Smooth muscle cell (in vitro differentiated cells): Measurements from ENCODE around the gene REEP5. TPM values are rescaled to one million over a fixed set of nuclear protein-coding genes. Genes with fewer than 3 reads are reported as not detected.

Source experiments
- DNase-seq: peaks from one replicate; lab custom pipeline; 2025; ENCODE audit not compliant: unreplicated experiment; lab: John Stamatoyannopoulos, UW
- H2AFZ ChIP-seq: fragments of 200-600 bp; sonication (generic); 2 replicates; pipeline ENCODE4 v1.6.0; 2016; ENCODE audit warnings: antibody characterized with exemption, low read depth, mild to moderate bottlenecking
- H3F3A ChIP-seq: fragments of 200-600 bp; sonication (generic); 2 replicates; pipeline ENCODE4 v1.6.0; 2017; ENCODE audit warnings: antibody characterized with exemption, low read depth
- H3K27ac ChIP-seq: fragments of 200-600 bp; sonication (generic); 2 replicates; pipeline ENCODE4 v1.5.1; 2016; ENCODE audit warnings: low read depth, mild to moderate bottlenecking
- H3K27me3 ChIP-seq: fragments of 200-600 bp; sonication (generic); 2 replicates; pipeline ENCODE4 v1.6.1; 2016; ENCODE audit warnings: low read depth, mild to moderate bottlenecking
- H3K36me3 ChIP-seq: fragments of 200-600 bp; sonication (generic); 2 replicates; pipeline ENCODE4 v1.5.1; 2016; ENCODE audit warnings: low read depth
- H3K4me1 ChIP-seq: fragments of 200-600 bp; sonication (generic); 2 replicates; pipeline ENCODE4 v1.5.1; 2016; ENCODE audit warnings: low read depth
- H3K4me2 ChIP-seq: fragments of 200-600 bp; sonication (generic); 2 replicates; pipeline ENCODE4 v1.6.0; 2016; ENCODE audit warnings: mild to moderate bottlenecking
- H3K4me3 ChIP-seq: fragments of 200-600 bp; sonication (generic); 2 replicates; pipeline ENCODE4 v1.5.1; 2016; ENCODE audit warnings: mild to moderate bottlenecking
- H3K79me2 ChIP-seq: fragments of 200-600 bp; sonication (generic); 2 replicates; pipeline ENCODE4 v1.6.0; 2016; ENCODE audit warnings: low read depth, mild to moderate bottlenecking
- H3K9ac ChIP-seq: fragments of 200-600 bp; sonication (generic); 2 replicates; pipeline ENCODE4 v1.6.0; 2016; ENCODE audit warnings: low read depth
- H3K9me3 ChIP-seq: fragments of 200-600 bp; sonication (generic); replicated peaks from 2 replicates; pipeline ENCODE4 v1.5.1; 2016; ENCODE audit warnings: low read depth
- H4K20me1 ChIP-seq: fragments of 200-600 bp; sonication (generic); 2 replicates; pipeline ENCODE4 v1.6.0; 2016; ENCODE audit warnings: low read depth
- WGBS: methylation state at CpG from one replicate; pipeline ENCODE4 v1.1.7; 2016; ENCODE audit warnings: low lambda C conversion rate; 5-methylcytosine and 5-hydroxymethylcytosine counted together
- polyA plus RNA-seq: library from polyadenylated mRNA; unstranded; fragments of >200 nt; fragmentation: Nextera tagmentation; extraction: Ambion mirVana; gene quantifications from 2 replicates; pipeline ENCODE4 v1.2.1, GENCODE V29; 2016
- total RNA-seq: library from RNA; depleted of rRNA; stranded (reverse); fragments of >200 nt; gene quantifications from 2 replicates; pipeline ENCODE4 v1.2.3, GENCODE V29; 2014
- TF ChIP-seq, protein P1 (sequence below): fragments of 200-600 bp; sonication (generic); IDR thresholded peaks from 2 replicates; pipeline ENCODE4 v1.5.1; 2017; ENCODE audit warnings: borderline replicate concordance, mild to moderate bottlenecking, antibody characterized with exemption; ENCODE audit not compliant: insufficient read depth, poor library complexity, severe bottlenecking

The REEP5 gene
- total and polyA plus RNA-seq, 2 experiments from 2014 or later = 59.0 to 178 TPM

DNA sequence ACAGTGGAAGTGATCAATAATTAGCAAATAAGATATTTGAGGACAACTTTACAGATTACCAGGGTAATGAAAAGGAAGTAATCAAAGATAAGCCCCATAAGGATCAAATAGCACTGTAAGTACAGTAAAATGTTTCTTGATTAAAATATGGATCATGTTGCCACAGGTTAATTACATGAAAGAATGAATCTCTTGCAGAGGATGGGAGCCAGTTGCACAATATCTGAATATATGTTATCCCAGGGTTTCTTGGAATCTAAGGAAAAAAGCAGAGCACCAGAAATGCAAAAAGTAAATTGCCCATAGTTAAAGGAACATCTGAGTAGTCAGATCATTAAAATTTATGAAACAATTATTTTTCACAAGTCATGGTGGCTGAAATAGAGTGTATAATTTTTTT is 74.7 kb downstream of the REEP5 start:
- Histone ChIP-seq H3K9ac (no peak overlapping the region), H3K27ac (no peak overlapping the region), H3K4me2 (no peak overlapping the region), H4K20me1 (no peaks in the 10 kb centered on the region), H3F3A (no peaks in the 10 kb centered on the region), H3K36me3 (no peaks in the 10 kb centered on the region), H3K27me3 (no peaks in the 10 kb centered on the region), H3K4me1 (no peaks in the 10 kb centered on the region), H3K79me2 (no peaks in the 10 kb centered on the region), H3K4me3 (no peak overlapping the region), H2AFZ (no peak overlapping the region), H3K9me3 (no peaks in the 10 kb centered on the region)
- TF ChIP-seq, protein P1, sequence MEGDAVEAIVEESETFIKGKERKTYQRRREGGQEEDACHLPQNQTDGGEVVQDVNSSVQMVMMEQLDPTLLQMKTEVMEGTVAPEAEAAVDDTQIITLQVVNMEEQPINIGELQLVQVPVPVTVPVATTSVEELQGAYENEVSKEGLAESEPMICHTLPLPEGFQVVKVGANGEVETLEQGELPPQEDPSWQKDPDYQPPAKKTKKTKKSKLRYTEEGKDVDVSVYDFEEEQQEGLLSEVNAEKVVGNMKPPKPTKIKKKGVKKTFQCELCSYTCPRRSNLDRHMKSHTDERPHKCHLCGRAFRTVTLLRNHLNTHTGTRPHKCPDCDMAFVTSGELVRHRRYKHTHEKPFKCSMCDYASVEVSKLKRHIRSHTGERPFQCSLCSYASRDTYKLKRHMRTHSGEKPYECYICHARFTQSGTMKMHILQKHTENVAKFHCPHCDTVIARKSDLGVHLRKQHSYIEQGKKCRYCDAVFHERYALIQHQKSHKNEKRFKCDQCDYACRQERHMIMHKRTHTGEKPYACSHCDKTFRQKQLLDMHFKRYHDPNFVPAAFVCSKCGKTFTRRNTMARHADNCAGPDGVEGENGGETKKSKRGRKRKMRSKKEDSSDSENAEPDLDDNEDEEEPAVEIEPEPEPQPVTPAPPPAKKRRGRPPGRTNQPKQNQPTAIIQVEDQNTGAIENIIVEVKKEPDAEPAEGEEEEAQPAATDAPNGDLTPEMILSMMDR = no peak
- no peak for DNase-seq

GRCh38 chr5:112846556-112846955 is 75.5 kb downstream of the REEP5 start:
- no peak overlapping the region for H2AFZ ChIP-seq
- H3K4me3 ChIP-seq = no peak overlapping the region
- TF ChIP-seq, protein P1 = no peak
- no peaks in the 10 kb centered on the region for H4K20me1 ChIP-seq
- no peaks in the 10 kb centered on the region for H3K79me2 ChIP-seq
- no peak overlapping the region for H3K27ac ChIP-seq
- H3K4me2 ChIP-seq = no peak overlapping the region
- no peak overlapping the region for H3K9ac ChIP-seq
- H3F3A ChIP-seq = no peaks in the 10 kb centered on the region
- DNase-seq = no peak
- WGBS = 71% methylated on average over 5 of the region's 5 CpGs
- no peaks in the 10 kb centered on the region for H3K4me1 ChIP-seq
- no peaks in the 10 kb centered on the region for H3K27me3 ChIP-seq
- no peaks in the 10 kb centered on the region for H3K36me3 ChIP-seq
- no peaks in the 10 kb centered on the region for H3K9me3 ChIP-seq

- Histone ChIP-seq H3K27ac (no peak overlapping the region), H3K79me2 (no peaks in the 10 kb centered on the region), H3K9ac (no peak overlapping the region), H3K4me1 (no peaks in the 10 kb centered on the region), H3F3A (no peaks in the 10 kb centered on the region), H2AFZ (no peak overlapping the region), H4K20me1 (no peaks in the 10 kb centered on the region), H3K36me3 (no peaks in the 10 kb centered on the region), H3K9me3 (no peaks in the 10 kb centered on the region), H3K4me3 (no peak overlapping the region), H3K27me3 (no peaks in the 10 kb centered on the region), H3K4me2 (no peak overlapping the region)
- no peak for DNase-seq
- TF ChIP-seq, protein P1 = no peak
- 100% methylated on average over 1 of the region's 1 CpG for WGBS
Measured at GRCh38 chr5:112844489-112844888, 77.5 kb downstream of the REEP5 start.

- Histone ChIP-seq H3K27ac (no peak overlapping the region), H3K4me2 (no peak overlapping the region), H3F3A (no peaks in the 10 kb centered on the region), H4K20me1 (no peaks in the 10 kb centered on the region), H3K9ac (no peak overlapping the region), H3K79me2 (no peaks in the 10 kb centered on the region), H2AFZ (no peak overlapping the region), H3K9me3 (no peaks in the 10 kb centered on the region), H3K36me3 (peaks cover 10% of the 10 kb centered on the region), H3K27me3 (no peaks in the 10 kb centered on the region), H3K4me1 (no peaks in the 10 kb centered on the region), H3K4me3 (no peak overlapping the region)
- TF ChIP-seq, protein P1 = no peak
- WGBS = 95% methylated on average over 13 of the region's 13 CpGs
- DNase-seq = no peak
Measured at GRCh38 chr5:112833971-112834370, 88.1 kb downstream of the REEP5 start.
